ENCODE results near the gene KCNC4. TPM values are rescaled to one million over a fixed set of nuclear protein-coding genes. Genes with fewer than 3 reads are reported as not detected.

The KCNC4 gene
- total and polyA plus RNA-seq, 2 of the 13 experiments (the other 11 are each of a cell fraction or from before 2014, with no cell fraction given) = 0.24 to 0.66 TPM

DNA sequence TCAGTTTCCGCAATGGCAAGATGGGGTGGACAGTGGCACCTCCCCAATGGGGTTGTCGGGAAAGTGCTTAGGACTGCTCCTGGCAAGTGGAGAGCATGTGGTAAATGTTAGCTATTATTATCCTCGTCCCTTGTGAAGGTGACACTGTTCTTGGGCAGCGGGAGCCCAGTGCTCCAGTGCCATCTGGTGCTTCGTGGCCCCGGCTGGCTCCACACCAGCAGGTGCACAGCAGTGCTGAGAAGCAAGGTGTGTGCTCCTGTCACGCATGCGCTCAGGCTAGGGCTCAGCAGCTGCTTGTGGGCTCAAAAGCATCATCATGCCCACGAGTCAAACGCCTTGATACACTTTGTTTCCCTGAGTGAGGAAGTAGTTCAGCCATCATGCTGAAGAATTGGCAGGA, 24.9 kb upstream of the KCNC4 start (continued):
- TF ChIP-seq, protein P1, sequence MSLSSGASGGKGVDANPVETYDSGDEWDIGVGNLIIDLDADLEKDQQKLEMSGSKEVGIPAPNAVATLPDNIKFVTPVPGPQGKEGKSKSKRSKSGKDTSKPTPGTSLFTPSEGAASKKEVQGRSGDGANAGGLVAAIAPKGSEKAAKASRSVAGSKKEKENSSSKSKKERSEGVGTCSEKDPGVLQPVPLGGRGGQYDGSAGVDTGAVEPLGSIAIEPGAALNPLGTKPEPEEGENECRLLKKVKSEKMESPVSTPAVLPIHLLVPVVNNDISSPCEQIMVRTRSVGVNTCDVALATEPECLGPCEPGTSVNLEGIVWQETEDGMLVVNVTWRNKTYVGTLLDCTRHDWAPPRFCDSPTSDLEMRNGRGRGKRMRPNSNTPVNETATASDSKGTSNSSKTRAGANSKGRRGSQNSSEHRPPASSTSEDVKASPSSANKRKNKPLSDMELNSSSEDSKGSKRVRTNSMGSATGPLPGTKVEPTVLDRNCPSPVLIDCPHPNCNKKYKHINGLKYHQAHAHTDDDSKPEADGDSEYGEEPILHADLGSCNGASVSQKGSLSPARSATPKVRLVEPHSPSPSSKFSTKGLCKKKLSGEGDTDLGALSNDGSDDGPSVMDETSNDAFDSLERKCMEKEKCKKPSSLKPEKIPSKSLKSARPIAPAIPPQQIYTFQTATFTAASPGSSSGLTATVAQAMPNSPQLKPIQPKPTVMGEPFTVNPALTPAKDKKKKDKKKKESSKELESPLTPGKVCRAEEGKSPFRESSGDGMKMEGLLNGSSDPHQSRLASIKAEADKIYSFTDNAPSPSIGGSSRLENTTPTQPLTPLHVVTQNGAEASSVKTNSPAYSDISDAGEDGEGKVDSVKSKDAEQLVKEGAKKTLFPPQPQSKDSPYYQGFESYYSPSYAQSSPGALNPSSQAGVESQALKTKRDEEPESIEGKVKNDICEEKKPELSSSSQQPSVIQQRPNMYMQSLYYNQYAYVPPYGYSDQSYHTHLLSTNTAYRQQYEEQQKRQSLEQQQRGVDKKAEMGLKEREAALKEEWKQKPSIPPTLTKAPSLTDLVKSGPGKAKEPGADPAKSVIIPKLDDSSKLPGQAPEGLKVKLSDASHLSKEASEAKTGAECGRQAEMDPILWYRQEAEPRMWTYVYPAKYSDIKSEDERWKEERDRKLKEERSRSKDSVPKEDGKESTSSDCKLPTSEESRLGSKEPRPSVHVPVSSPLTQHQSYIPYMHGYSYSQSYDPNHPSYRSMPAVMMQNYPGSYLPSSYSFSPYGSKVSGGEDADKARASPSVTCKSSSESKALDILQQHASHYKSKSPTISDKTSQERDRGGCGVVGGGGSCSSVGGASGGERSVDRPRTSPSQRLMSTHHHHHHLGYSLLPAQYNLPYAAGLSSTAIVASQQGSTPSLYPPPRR (CRISPR knock-in tag; IDR thresholded peaks at IDR 0.05; ENCODE audit: borderline replicate concordance) = no peak
- TF ChIP-seq, protein P2, sequence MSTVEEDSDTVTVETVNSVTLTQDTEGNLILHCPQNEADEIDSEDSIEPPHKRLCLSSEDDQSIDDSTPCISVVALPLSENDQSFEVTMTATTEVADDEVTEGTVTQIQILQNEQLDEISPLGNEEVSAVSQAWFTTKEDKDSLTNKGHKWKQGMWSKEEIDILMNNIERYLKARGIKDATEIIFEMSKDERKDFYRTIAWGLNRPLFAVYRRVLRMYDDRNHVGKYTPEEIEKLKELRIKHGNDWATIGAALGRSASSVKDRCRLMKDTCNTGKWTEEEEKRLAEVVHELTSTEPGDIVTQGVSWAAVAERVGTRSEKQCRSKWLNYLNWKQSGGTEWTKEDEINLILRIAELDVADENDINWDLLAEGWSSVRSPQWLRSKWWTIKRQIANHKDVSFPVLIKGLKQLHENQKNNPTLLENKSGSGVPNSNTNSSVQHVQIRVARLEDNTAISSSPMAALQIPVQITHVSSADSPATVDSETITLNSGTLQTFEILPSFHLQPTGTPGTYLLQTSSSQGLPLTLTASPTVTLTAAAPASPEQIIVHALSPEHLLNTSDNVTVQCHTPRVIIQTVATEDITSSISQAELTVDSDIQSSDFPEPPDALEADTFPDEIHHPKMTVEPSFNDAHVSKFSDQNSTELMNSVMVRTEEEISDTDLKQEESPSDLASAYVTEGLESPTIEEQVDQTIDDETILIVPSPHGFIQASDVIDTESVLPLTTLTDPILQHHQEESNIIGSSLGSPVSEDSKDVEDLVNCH (CRISPR knock-in tag; IDR thresholded peaks at IDR 0.05) = no peak
- TF ChIP-seq ZNF562 (CRISPR knock-in tag; IDR thresholded peaks at IDR 0.05; ENCODE audit: borderline replicate concordance) (no peak), ZSCAN29 (CRISPR knock-in tag; conservative IDR thresholded peaks at IDR 0.05) (no peak), SMAD3 (CRISPR knock-in tag; IDR thresholded peaks at IDR 0.05) (no peak), ZNF431 (CRISPR knock-in tag; IDR thresholded peaks at IDR 0.05; ENCODE audit: borderline replicate concordance, low read depth) (no peak), NR3C1 (CRISPR knock-in tag; IDR thresholded peaks at IDR 0.05) (no peak)
